ENCODE measurements around the gene AGBL4.

Gene AGBL4

GRCh38 chr1:48652334-48652733 is 1371.4 kb downstream of the AGBL4 start:
- WGBS = 79% methylated on average over 6 of the region's 6 CpGs
- no peak overlapping the region for H3K18ac ChIP-seq (ENCODE audit: low read depth in 1 of 2, low read length in 2 of 2)
- H4K8ac ChIP-seq (ENCODE audit: low read length) = no peak overlapping the region
- no peak overlapping the region for H3K4ac ChIP-seq (ENCODE audit: low read depth in 1 of 2, low read length in 2 of 2)
- H2BK12ac ChIP-seq (ENCODE audit: low read length in 2 of 2) = no peak overlapping the region
- no peak overlapping the region for H2BK5ac ChIP-seq (ENCODE audit: low read depth, low read length, poor library complexity, severe bottlenecking)
- no peak overlapping the region for H3K4me2 ChIP-seq (ENCODE audit: low read length, poor library complexity, severe bottlenecking)
- no peak overlapping the region for H2AK5ac ChIP-seq (ENCODE audit: low read length, severe bottlenecking)
- no peak overlapping the region for H3K27ac ChIP-seq (ENCODE audit: low read length, poor library complexity, severe bottlenecking)
- no peak overlapping the region for H3K14ac ChIP-seq (ENCODE audit: low read length in 2 of 2)
- no peak overlapping the region for H2BK120ac ChIP-seq (ENCODE audit: low read depth, low read length)
- H3K27me3 ChIP-seq (ENCODE audit: control insufficient read depth in 1 of 2, insufficient read depth in 1 of 2, low read length in 2 of 2) = peaks cover 5 to 7% of the 10 kb centered on the region in 2 experiments
- no peak overlapping the region for H2BK15ac ChIP-seq (ENCODE audit: low read depth, poor library complexity, severe bottlenecking)
- H3K4me3 ChIP-seq (ENCODE audit: insufficient read depth in 1 of 2, low read depth in 1 of 2, low read length in 2 of 2) = no peak overlapping the region
- no peak for DNase-seq
- no peaks in the 10 kb centered on the region for H3K4me1 ChIP-seq (ENCODE audit: control insufficient read depth, insufficient read depth, low read depth, low read length)
- H3K79me1 ChIP-seq (replicated peaks; ENCODE audit: low read length, poor library complexity, severe bottlenecking) = no peaks in the 10 kb centered on the region
- no peak overlapping the region for H4K91ac ChIP-seq (ENCODE audit: low read length)
- no peak overlapping the region for H2AFZ ChIP-seq (ENCODE audit: low read depth, low read length)
- no peaks in the 10 kb centered on the region for H3K36me3 ChIP-seq (ENCODE audit: control insufficient read depth in 1 of 2, insufficient read depth in 2 of 2, low read depth in 1 of 2, low read length in 2 of 2)
- H3K9ac ChIP-seq (ENCODE audit: low read length) = no peak overlapping the region
- H3K9me3 ChIP-seq (ENCODE audit: control insufficient read depth, low read length) = no peaks in the 10 kb centered on the region
- H3K23ac ChIP-seq (ENCODE audit: low read length in 2 of 2) = no peak overlapping the region

- H3K4me3 ChIP-seq (ENCODE audit: insufficient read depth in 1 of 2, low read depth in 1 of 2, low read length in 2 of 2) = no peak overlapping the region
- H3K18ac ChIP-seq (ENCODE audit: low read depth in 1 of 2, low read length in 2 of 2) = no peak overlapping the region
- no peaks in the 10 kb centered on the region for H3K36me3 ChIP-seq (ENCODE audit: control insufficient read depth in 1 of 2, insufficient read depth in 2 of 2, low read depth in 1 of 2, low read length in 2 of 2)
- H3K23ac ChIP-seq (ENCODE audit: low read length in 2 of 2) = no peak overlapping the region
- H3K79me1 ChIP-seq (replicated peaks; ENCODE audit: low read length, poor library complexity, severe bottlenecking) = no peaks in the 10 kb centered on the region
- H3K27ac ChIP-seq (ENCODE audit: low read length, poor library complexity, severe bottlenecking) = no peak overlapping the region
- 83% methylated on average over 3 of the region's 3 CpGs for WGBS
- H3K27me3 ChIP-seq (ENCODE audit: control insufficient read depth in 1 of 2, insufficient read depth in 1 of 2, low read length in 2 of 2) = peaks cover 6 to 8% of the 10 kb centered on the region in 2 experiments
- H2BK12ac ChIP-seq (ENCODE audit: low read length in 2 of 2) = no peak overlapping the region
- no peaks in the 10 kb centered on the region for H3K9me3 ChIP-seq (ENCODE audit: control insufficient read depth, low read length)
- no peaks in the 10 kb centered on the region for H3K4me1 ChIP-seq (ENCODE audit: control insufficient read depth, insufficient read depth, low read depth, low read length)
- H4K91ac ChIP-seq (ENCODE audit: low read length) = no peak overlapping the region
- H3K14ac ChIP-seq (ENCODE audit: low read length in 2 of 2) = no peak overlapping the region
- H2BK5ac ChIP-seq (ENCODE audit: low read depth, low read length, poor library complexity, severe bottlenecking) = no peak overlapping the region
- no peak overlapping the region for H4K8ac ChIP-seq (ENCODE audit: low read length)
- H3K4ac ChIP-seq (ENCODE audit: low read depth in 1 of 2, low read length in 2 of 2) = no peak overlapping the region
- no peak overlapping the region for H2AFZ ChIP-seq (ENCODE audit: low read depth, low read length)
- no peak overlapping the region for H2AK5ac ChIP-seq (ENCODE audit: low read length, severe bottlenecking)
- DNase-seq = no peak
- H2BK120ac ChIP-seq (ENCODE audit: low read depth, low read length) = no peak overlapping the region
- no peak overlapping the region for H2BK15ac ChIP-seq (ENCODE audit: low read depth, poor library complexity, severe bottlenecking)
- H3K4me2 ChIP-seq (ENCODE audit: low read length, poor library complexity, severe bottlenecking) = no peak overlapping the region
- no peak overlapping the region for H3K9ac ChIP-seq (ENCODE audit: low read length)
These were observed 1373.9 kb downstream of the AGBL4 start for GRCh38 chr1:48649880-48650279.

- Histone ChIP-seq H3K27ac (ENCODE audit: low read length, poor library complexity, severe bottlenecking) (no peak overlapping the region), H3K9me3 (ENCODE audit: control insufficient read depth, low read length) (no peaks in the 10 kb centered on the region), H3K4me1 (ENCODE audit: control insufficient read depth, insufficient read depth, low read depth, low read length) (no peaks in the 10 kb centered on the region), H2BK5ac (ENCODE audit: low read depth, low read length, poor library complexity, severe bottlenecking) (no peak overlapping the region), H3K36me3 (ENCODE audit: control insufficient read depth in 1 of 2, insufficient read depth in 2 of 2, low read depth in 1 of 2, low read length in 2 of 2) (no peaks in the 10 kb centered on the region), H3K4me3 (ENCODE audit: insufficient read depth in 1 of 2, low read depth in 1 of 2, low read length in 2 of 2) (no peak overlapping the region), H3K18ac (ENCODE audit: low read depth in 1 of 2, low read length in 2 of 2) (no peak overlapping the region), H2BK15ac (ENCODE audit: low read depth, poor library complexity, severe bottlenecking) (no peak overlapping the region), H2BK12ac (ENCODE audit: low read length in 2 of 2) (no peak overlapping the region), H3K14ac (ENCODE audit: low read length in 2 of 2) (no peak overlapping the region), H3K4ac (ENCODE audit: low read depth in 1 of 2, low read length in 2 of 2) (no peak overlapping the region), H4K91ac (ENCODE audit: low read length) (no peak overlapping the region), H2BK120ac (ENCODE audit: low read depth, low read length) (no peak overlapping the region), H2AFZ (ENCODE audit: low read depth, low read length) (no peak overlapping the region), H3K4me2 (ENCODE audit: low read length, poor library complexity, severe bottlenecking) (no peak overlapping the region), H3K23ac (ENCODE audit: low read length in 2 of 2) (no peak overlapping the region), H3K9ac (ENCODE audit: low read length) (no peak overlapping the region), H4K8ac (ENCODE audit: low read length) (no peak overlapping the region), H3K79me1 (replicated peaks; ENCODE audit: low read length, poor library complexity, severe bottlenecking) (no peaks in the 10 kb centered on the region), H2AK5ac (ENCODE audit: low read length, severe bottlenecking) (no peak overlapping the region), H3K27me3 (ENCODE audit: control insufficient read depth in 1 of 2, insufficient read depth in 1 of 2, low read length in 2 of 2) (peaks cover 28 to 30% of the 10 kb centered on the region in 2 experiments)
- DNase-seq = no peak
- WGBS = 45% methylated on average over 4 of the region's 4 CpGs
These were observed 1377.9 kb downstream of the AGBL4 start for GRCh38 chr1:48645883-48646282.

- no peak for DNase-seq
- Histone ChIP-seq H3K27me3 (ENCODE audit: control insufficient read depth in 1 of 2, insufficient read depth in 1 of 2, low read length in 2 of 2) (peaks cover 28 to 30% of the 10 kb centered on the region in 2 experiments), H2BK120ac (ENCODE audit: low read depth, low read length) (no peak overlapping the region), H3K79me1 (replicated peaks; ENCODE audit: low read length, poor library complexity, severe bottlenecking) (no peaks in the 10 kb centered on the region), H3K4me2 (ENCODE audit: low read length, poor library complexity, severe bottlenecking) (no peak overlapping the region), H4K8ac (ENCODE audit: low read length) (no peak overlapping the region), H3K4ac (ENCODE audit: low read depth in 1 of 2, low read length in 2 of 2) (no peak overlapping the region), H3K14ac (ENCODE audit: low read length in 2 of 2) (no peak overlapping the region), H3K4me1 (ENCODE audit: control insufficient read depth, insufficient read depth, low read depth, low read length) (no peaks in the 10 kb centered on the region), H2BK15ac (ENCODE audit: low read depth, poor library complexity, severe bottlenecking) (no peak overlapping the region), H3K36me3 (ENCODE audit: control insufficient read depth in 1 of 2, insufficient read depth in 2 of 2, low read depth in 1 of 2, low read length in 2 of 2) (no peaks in the 10 kb centered on the region), H3K9ac (ENCODE audit: low read length) (no peak overlapping the region), H3K23ac (ENCODE audit: low read length in 2 of 2) (no peak overlapping the region), H3K4me3 (ENCODE audit: insufficient read depth in 1 of 2, low read depth in 1 of 2, low read length in 2 of 2) (no peak overlapping the region), H2AK5ac (ENCODE audit: low read length, severe bottlenecking) (no peak overlapping the region), H3K27ac (ENCODE audit: low read length, poor library complexity, severe bottlenecking) (no peak overlapping the region), H3K9me3 (ENCODE audit: control insufficient read depth, low read length) (no peaks in the 10 kb centered on the region), H2BK5ac (ENCODE audit: low read depth, low read length, poor library complexity, severe bottlenecking) (no peak overlapping the region), H2AFZ (ENCODE audit: low read depth, low read length) (no peak overlapping the region), H3K18ac (ENCODE audit: low read depth in 1 of 2, low read length in 2 of 2) (no peak overlapping the region), H4K91ac (ENCODE audit: low read length) (no peak overlapping the region), H2BK12ac (ENCODE audit: low read length in 2 of 2) (no peak overlapping the region)
- WGBS = 44% methylated on average over 1 of the region's 3 CpGs
These were observed 1378.7 kb downstream of the AGBL4 start for GRCh38 chr1:48644905-48645605.

All from mesenchymal stem cell (in vitro differentiated cells and primary cell).